NT2/D1 (cell line): Measurements from ENCODE around the gene DSCAM.

ENCODE experiments used
- SUZ12 ChIP-seq: IDR thresholded peaks from 2 replicates; pipeline ENCODE4 v1.6.1; 2011; ENCODE audit not compliant: insufficient read length, insufficient read depth; ENCODE audit errors: extremely low read depth
- ZNF274 ChIP-seq: IDR thresholded peaks from 2 replicates; pipeline ENCODE4 v1.6.1; 2011; ENCODE audit warnings: mild to moderate bottlenecking, low read depth, low read length

DNA sequence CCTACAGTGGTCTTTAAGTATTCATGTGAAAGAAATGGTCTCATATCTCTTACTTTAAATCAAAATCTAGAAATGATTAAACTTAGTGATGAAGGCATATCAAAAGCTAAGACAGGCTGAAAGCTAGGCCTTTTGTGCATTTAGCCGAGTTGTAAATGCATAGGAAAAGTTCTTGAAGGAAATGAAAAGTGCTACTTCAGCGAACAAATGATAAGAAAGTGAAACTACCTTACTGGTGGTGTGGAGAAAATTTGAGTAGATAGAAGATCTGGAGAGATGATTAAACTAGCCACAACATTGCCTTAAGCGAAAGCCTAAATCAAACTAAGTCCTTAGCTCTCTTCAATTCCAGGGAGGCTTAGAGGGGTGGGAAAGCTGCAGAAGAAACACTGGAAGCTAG, 147.6 kb downstream of the DSCAM start:
- TF ChIP-seq ZNF274 = no peak
- no peak for TF ChIP-seq SUZ12
